GM23338 (cell line): ENCODE measurements around the gene EDA. TPM values are rescaled to one million over a fixed set of nuclear protein-coding genes. Genes with fewer than 3 reads are reported as not detected.

Source experiments
- ATAC-seq: fragments of 200-7000 bp; cut with Tn5 transposase; 3 replicates; pipeline ENCODE4 v1.9.1; 2020
- DNase-seq: peaks from one replicate; pipeline ENCODE4 v3.0.0-alpha.2; 2015; ENCODE audit warnings: low spot score
- H2AFZ ChIP-seq: fragments of 200-600 bp; sonication (generic); 2 replicates; pipeline ENCODE4 v1.8.0; 2016; ENCODE audit warnings: antibody characterized with exemption, mild to moderate bottlenecking, moderate library complexity
- H3F3A ChIP-seq: fragments of 200-600 bp; sonication (generic); replicated peaks from 2 replicates; pipeline ENCODE4 v1.8.0; 2017; ENCODE audit warnings: antibody characterized with exemption, mixed run types, low read depth
- H3K27ac ChIP-seq: fragments of 200-600 bp; sonication (generic); 2 replicates; pipeline ENCODE4 v1.6.1; 2016; ENCODE audit warnings: low read depth
- H3K27me3 ChIP-seq: fragments of 200-600 bp; sonication (generic); 2 replicates; pipeline ENCODE4 v1.8.0; 2016; ENCODE audit warnings: mild to moderate bottlenecking, mixed run types, moderate library complexity; ENCODE audit not compliant: insufficient read depth
- H3K36me3 ChIP-seq: fragments of 200-600 bp; sonication (generic); 2 replicates; pipeline ENCODE4 v1.8.0; 2016; ENCODE audit warnings: mild to moderate bottlenecking; ENCODE audit not compliant: insufficient read depth
- H3K4me1 ChIP-seq: fragments of 200-600 bp; sonication (generic); 2 replicates; pipeline ENCODE4 v1.8.0; 2016; ENCODE audit warnings: mild to moderate bottlenecking, moderate library complexity; ENCODE audit not compliant: insufficient read depth
- H3K4me2 ChIP-seq: fragments of 200-600 bp; sonication (generic); 2 replicates; pipeline ENCODE4 v1.7.1; 2017; ENCODE audit warnings: mixed run types
- H3K4me3 ChIP-seq: fragments of 200-600 bp; sonication (generic); 2 replicates; pipeline ENCODE4 v1.6.1; 2016; ENCODE audit warnings: mixed run types
- H3K79me2 ChIP-seq: fragments of 200-600 bp; sonication (generic); replicated peaks from 2 replicates; pipeline ENCODE4 v1.8.0; 2017; ENCODE audit warnings: mild to moderate bottlenecking; ENCODE audit not compliant: insufficient read depth
- H3K9me2 ChIP-seq: fragments of 200-600 bp; sonication (generic); 2 replicates; pipeline ENCODE4 v1.8.0; 2017; ENCODE audit not compliant: insufficient read depth
- H4K20me1 ChIP-seq: fragments of 200-600 bp; sonication (generic); replicated peaks from 2 replicates; pipeline ENCODE4 v1.8.0; 2017; ENCODE audit warnings: mild to moderate bottlenecking; ENCODE audit not compliant: insufficient read depth
- H3K27ac Mint-ChIP-seq: 2 replicates; pipeline ENCODE4 v1.8.0; 2020; ENCODE audit warnings: inconsistent platforms, mild to moderate bottlenecking, moderate library complexity, mixed read lengths
- H3K27me3 Mint-ChIP-seq: 3 replicates; pipeline ENCODE4 v1.8.0; 2022; ENCODE audit warnings: low read depth, mild to moderate bottlenecking, moderate library complexity, mixed read lengths, inconsistent platforms; ENCODE audit not compliant: insufficient read depth, poor library complexity
- H3K36me3 Mint-ChIP-seq: 3 replicates; pipeline ENCODE4 v1.8.0; 2021; ENCODE audit warnings: low read depth, mild to moderate bottlenecking, inconsistent platforms, moderate library complexity, mixed read lengths
- H3K4me1 Mint-ChIP-seq: 3 replicates; pipeline ENCODE4 v1.8.0; 2020; ENCODE audit warnings: mild to moderate bottlenecking, inconsistent platforms, mixed read lengths
- H3K4me3 Mint-ChIP-seq: 3 replicates; pipeline ENCODE4 v1.8.0; 2021; ENCODE audit warnings: moderate library complexity, mild to moderate bottlenecking, inconsistent platforms, mixed read lengths
- H3K9me3 Mint-ChIP-seq: 3 replicates; pipeline ENCODE4 v1.8.0; 2020; ENCODE audit warnings: moderate library complexity, mild to moderate bottlenecking, inconsistent platforms, mixed read lengths
- CREB1 ChIP-seq: fragments of 250-450 bp; sonication (Bioruptor Pico); IDR thresholded peaks from 2 replicates; pipeline ENCODE4 v1.5.0; 2020; ENCODE audit warnings: low read depth, mild to moderate bottlenecking, moderate library complexity
- EZH2 ChIP-seq: fragments of 200-600 bp; sonication (generic); IDR thresholded peaks from one replicate; pipeline ENCODE4 v1.8.0; 2017; ENCODE audit warnings: antibody characterized with exemption, mild to moderate bottlenecking, low read depth; ENCODE audit not compliant: unreplicated experiment
- EZH2phosphoT487 ChIP-seq: fragments of 200-600 bp; sonication (generic); IDR thresholded peaks from one replicate; pipeline ENCODE4 v1.8.1; 2018; ENCODE audit warnings: antibody characterized with exemption; ENCODE audit not compliant: unreplicated experiment
- JUNB ChIP-seq: IDR thresholded peaks from one replicate; pipeline ENCODE4 v1.6.1; 2016; ENCODE audit warnings: antibody characterized with exemption; ENCODE audit not compliant: unreplicated experiment
- POLR2AphosphoS5 ChIP-seq: IDR thresholded peaks from 2 replicates; pipeline ENCODE4 v1.6.1; 2016; ENCODE audit warnings: antibody characterized with exemption, low read depth
- STAT1 ChIP-seq: IDR thresholded peaks from one replicate; pipeline ENCODE4 v1.6.1; 2016; ENCODE audit warnings: antibody characterized with exemption; ENCODE audit not compliant: unreplicated experiment
- ZNF114 ChIP-seq: fragments of 250-450 bp; sonication (Bioruptor Pico); IDR thresholded peaks from 2 replicates; pipeline ENCODE4 v1.5.0; 2020; ENCODE audit warnings: mild to moderate bottlenecking, moderate library complexity
- ZNF331 ChIP-seq: fragments of 250-450 bp; sonication (Bioruptor Pico); IDR thresholded peaks from 2 replicates; pipeline ENCODE4 v1.5.0; 2020; ENCODE audit warnings: low read depth, mild to moderate bottlenecking, moderate library complexity
- polyA plus RNA-seq: library from polyadenylated mRNA; unstranded; fragments of >200 nt; fragmentation: Nextera tagmentation; extraction: Ambion mirVana; gene quantifications from 2 replicates; pipeline ENCODE4 v1.2.1, GENCODE V29; 2016
- total RNA-seq: library from RNA; depleted of rRNA; stranded (reverse); fragments of >200 nt; shearing (Covaris generic); gene quantifications from 2 replicates; pipeline ENCODE4 v1.2.3, GENCODE V29; 2014
- TF ChIP-seq, protein P1 (sequence below), 2 experiments: fragments of 200-600 bp in 1 of 2; sonication (generic) in 1 of 2; conservative IDR thresholded peaks; 2 replicates each; pipeline versions ENCODE4 v1.5.1 to v1.6.1; 2016 to 2017; ENCODE audit warnings: antibody characterized with exemption in 2 of 2, low read depth in 2 of 2, mild to moderate bottlenecking in 2 of 2, moderate library complexity in 1 of 2
- TF ChIP-seq, protein P2 (sequence below): IDR thresholded peaks from 2 replicates; pipeline ENCODE4 v1.6.1; 2016; ENCODE audit warnings: antibody characterized with exemption
- TF ChIP-seq, protein P3 (sequence below): fragments of 250-450 bp; sonication (Bioruptor Pico); IDR thresholded peaks from 2 replicates; pipeline ENCODE4 v1.5.0; 2020; ENCODE audit warnings: mild to moderate bottlenecking, moderate library complexity

EDA gene
- total and polyA plus RNA-seq, 2 experiments from 2014 or later: 6.6 to 19.6 TPM

DNA sequence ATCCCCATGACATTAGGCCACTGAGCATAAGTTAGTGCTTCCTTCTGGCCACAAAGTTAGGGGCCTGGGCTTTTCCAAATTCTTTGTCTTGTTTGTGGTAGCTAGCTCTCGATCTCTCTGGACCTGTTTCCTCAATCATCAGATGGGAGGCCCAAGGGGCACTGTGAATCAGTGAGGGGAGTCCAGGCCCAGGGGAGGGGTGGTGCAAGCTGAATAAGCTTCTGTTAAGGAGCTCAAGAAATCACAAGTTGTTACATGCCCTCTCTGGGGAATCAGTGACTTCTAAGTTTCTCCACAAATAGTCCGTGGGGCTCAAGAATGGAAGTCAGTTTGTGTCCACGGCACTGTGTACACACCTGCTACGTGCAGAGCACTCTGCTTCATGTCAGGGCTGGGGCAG is 418.7 kb downstream of the EDA start:
- Histone ChIP-seq H2AFZ (no peak overlapping the region), H3K9me2 (no peaks in the 10 kb centered on the region), H3K36me3 (no peaks in the 10 kb centered on the region), H3K4me2 (no peak overlapping the region), H3K27ac (no peak overlapping the region), H3K4me1 (no peaks in the 10 kb centered on the region; the same call in 1 of the 2 replicates), H3K79me2 (no peaks in the 10 kb centered on the region), H3K27me3 (no peaks in the 10 kb centered on the region), H4K20me1 (no peaks in the 10 kb centered on the region), H3F3A (no peaks in the 10 kb centered on the region), H3K4me3 (no peak overlapping the region)
- Mint-ChIP-seq H3K27me3 (peaks cover 2% of the 10 kb centered on the region), H3K4me1 (peaks cover 12% of the 10 kb centered on the region), H3K4me3 (no peak overlapping the region), H3K27ac (no peak overlapping the region), H3K9me3 (no peaks in the 10 kb centered on the region), H3K36me3 (no peaks in the 10 kb centered on the region)
- DNase-seq: no peak
- ATAC-seq: no peak
- TF ChIP-seq ZNF331 (CRISPR knock-in tag): no peak
- TF ChIP-seq EZH2: no peak
- TF ChIP-seq CREB1 (CRISPR knock-in tag): no peak
- TF ChIP-seq, protein P1, sequence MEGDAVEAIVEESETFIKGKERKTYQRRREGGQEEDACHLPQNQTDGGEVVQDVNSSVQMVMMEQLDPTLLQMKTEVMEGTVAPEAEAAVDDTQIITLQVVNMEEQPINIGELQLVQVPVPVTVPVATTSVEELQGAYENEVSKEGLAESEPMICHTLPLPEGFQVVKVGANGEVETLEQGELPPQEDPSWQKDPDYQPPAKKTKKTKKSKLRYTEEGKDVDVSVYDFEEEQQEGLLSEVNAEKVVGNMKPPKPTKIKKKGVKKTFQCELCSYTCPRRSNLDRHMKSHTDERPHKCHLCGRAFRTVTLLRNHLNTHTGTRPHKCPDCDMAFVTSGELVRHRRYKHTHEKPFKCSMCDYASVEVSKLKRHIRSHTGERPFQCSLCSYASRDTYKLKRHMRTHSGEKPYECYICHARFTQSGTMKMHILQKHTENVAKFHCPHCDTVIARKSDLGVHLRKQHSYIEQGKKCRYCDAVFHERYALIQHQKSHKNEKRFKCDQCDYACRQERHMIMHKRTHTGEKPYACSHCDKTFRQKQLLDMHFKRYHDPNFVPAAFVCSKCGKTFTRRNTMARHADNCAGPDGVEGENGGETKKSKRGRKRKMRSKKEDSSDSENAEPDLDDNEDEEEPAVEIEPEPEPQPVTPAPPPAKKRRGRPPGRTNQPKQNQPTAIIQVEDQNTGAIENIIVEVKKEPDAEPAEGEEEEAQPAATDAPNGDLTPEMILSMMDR (conservative IDR thresholded peaks at IDR 0.05; ENCODE audit: low read depth in 2 of 2): no peak
- TF ChIP-seq ZNF114 (CRISPR knock-in tag): no peak

DNA sequence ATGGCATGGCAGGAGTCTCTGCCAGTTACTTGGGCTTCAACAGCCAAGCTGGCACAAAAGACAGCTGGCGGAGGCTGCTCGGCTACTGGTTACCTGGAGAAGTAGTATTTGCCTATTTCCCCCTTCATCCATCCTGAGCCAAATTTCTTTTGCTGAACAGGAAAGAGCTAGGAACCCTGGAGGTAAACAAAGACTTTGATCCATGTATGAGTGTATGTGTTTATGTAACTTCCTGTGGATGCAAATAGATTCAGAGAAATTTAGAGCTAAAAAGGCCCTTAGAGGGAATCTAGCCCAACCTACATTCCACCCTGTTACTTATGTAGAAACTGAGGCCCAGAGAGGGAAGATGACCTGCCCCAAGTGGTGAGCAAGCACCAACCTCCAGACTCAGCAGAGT is 422.6 kb downstream of the EDA start:
- Histone ChIP-seq H3K9me2 (no peaks in the 10 kb centered on the region), H2AFZ (no peak overlapping the region), H3K4me1 (no peaks in the 10 kb centered on the region; the same call in 1 of the 2 replicates), H3K4me2 (no peak overlapping the region), H4K20me1 (no peaks in the 10 kb centered on the region), H3K27ac (no peak overlapping the region), H3K36me3 (no peaks in the 10 kb centered on the region), H3F3A (no peaks in the 10 kb centered on the region), H3K27me3 (no peaks in the 10 kb centered on the region), H3K79me2 (no peaks in the 10 kb centered on the region), H3K4me3 (no peak overlapping the region)
- no peak for DNase-seq
- Mint-ChIP-seq H3K4me1 (peaks cover 7% of the 10 kb centered on the region), H3K4me3 (no peak overlapping the region), H3K9me3 (no peaks in the 10 kb centered on the region), H3K36me3 (no peaks in the 10 kb centered on the region), H3K27me3 (peaks cover 4% of the 10 kb centered on the region), H3K27ac (no peak overlapping the region)
- no peak for ATAC-seq
- TF ChIP-seq, protein P2, sequence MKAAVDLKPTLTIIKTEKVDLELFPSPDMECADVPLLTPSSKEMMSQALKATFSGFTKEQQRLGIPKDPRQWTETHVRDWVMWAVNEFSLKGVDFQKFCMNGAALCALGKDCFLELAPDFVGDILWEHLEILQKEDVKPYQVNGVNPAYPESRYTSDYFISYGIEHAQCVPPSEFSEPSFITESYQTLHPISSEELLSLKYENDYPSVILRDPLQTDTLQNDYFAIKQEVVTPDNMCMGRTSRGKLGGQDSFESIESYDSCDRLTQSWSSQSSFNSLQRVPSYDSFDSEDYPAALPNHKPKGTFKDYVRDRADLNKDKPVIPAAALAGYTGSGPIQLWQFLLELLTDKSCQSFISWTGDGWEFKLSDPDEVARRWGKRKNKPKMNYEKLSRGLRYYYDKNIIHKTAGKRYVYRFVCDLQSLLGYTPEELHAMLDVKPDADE: no peak
- TF ChIP-seq EZH2phosphoT487: no peak
- TF ChIP-seq, protein P3, sequence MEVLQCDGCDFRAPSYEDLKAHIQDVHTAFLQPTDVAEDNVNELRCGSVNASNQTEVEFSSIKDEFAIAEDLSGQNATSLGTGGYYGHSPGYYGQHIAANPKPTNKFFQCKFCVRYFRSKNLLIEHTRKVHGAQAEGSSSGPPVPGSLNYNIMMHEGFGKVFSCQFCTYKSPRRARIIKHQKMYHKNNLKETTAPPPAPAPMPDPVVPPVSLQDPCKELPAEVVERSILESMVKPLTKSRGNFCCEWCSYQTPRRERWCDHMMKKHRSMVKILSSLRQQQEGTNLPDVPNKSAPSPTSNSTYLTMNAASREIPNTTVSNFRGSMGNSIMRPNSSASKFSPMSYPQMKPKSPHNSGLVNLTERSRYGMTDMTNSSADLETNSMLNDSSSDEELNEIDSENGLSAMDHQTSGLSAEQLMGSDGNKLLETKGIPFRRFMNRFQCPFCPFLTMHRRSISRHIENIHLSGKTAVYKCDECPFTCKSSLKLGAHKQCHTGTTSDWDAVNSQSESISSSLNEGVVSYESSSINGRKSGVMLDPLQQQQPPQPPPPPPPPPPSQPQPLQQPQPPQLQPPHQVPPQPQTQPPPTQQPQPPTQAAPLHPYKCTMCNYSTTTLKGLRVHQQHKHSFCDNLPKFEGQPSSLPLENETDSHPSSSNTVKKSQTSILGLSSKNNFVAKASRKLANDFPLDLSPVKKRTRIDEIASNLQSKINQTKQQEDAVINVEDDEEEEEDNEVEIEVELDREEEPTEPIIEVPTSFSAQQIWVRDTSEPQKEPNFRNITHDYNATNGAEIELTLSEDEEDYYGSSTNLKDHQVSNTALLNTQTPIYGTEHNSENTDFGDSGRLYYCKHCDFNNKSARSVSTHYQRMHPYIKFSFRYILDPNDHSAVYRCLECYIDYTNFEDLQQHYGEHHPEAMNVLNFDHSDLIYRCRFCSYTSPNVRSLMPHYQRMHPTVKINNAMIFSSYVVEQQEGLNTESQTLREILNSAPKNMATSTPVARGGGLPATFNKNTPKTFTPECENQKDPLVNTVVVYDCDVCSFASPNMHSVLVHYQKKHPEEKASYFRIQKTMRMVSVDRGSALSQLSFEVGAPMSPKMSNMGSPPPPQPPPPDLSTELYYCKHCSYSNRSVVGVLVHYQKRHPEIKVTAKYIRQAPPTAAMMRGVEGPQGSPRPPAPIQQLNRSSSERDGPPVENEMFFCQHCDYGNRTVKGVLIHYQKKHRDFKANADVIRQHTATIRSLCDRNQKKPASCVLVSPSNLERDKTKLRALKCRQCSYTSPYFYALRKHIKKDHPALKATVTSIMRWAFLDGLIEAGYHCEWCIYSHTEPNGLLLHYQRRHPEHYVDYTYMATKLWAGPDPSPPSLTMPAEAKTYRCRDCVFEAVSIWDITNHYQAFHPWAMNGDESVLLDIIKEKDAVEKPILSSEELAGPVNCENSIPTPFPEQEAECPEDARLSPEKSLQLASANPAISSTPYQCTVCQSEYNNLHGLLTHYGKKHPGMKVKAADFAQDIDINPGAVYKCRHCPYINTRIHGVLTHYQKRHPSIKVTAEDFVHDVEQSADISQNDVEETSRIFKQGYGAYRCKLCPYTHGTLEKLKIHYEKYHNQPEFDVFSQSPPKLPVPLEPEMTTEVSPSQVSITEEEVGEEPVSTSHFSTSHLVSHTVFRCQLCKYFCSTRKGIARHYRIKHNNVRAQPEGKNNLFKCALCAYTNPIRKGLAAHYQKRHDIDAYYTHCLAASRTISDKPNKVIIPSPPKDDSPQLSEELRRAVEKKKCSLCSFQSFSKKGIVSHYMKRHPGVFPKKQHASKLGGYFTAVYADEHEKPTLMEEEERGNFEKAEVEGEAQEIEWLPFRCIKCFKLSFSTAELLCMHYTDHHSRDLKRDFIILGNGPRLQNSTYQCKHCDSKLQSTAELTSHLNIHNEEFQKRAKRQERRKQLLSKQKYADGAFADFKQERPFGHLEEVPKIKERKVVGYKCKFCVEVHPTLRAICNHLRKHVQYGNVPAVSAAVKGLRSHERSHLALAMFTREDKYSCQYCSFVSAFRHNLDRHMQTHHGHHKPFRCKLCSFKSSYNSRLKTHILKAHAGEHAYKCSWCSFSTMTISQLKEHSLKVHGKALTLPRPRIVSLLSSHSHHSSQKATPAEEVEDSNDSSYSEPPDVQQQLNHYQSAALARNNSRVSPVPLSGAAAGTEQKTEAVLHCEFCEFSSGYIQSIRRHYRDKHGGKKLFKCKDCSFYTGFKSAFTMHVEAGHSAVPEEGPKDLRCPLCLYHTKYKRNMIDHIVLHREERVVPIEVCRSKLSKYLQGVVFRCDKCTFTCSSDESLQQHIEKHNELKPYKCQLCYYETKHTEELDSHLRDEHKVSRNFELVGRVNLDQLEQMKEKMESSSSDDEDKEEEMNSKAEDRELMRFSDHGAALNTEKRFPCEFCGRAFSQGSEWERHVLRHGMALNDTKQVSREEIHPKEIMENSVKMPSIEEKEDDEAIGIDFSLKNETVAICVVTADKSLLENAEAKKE (CRISPR knock-in tag): no peak
- no peak for TF ChIP-seq ZNF331 (CRISPR knock-in tag)
- no peak for TF ChIP-seq STAT1
- no peak for TF ChIP-seq POLR2AphosphoS5
- no peak for TF ChIP-seq ZNF114 (CRISPR knock-in tag)
- TF ChIP-seq JUNB: no peak
- TF ChIP-seq EZH2: no peak
- no peak for TF ChIP-seq CREB1 (CRISPR knock-in tag)
